Neural cell (in vitro differentiated cells): Measurements from ENCODE around the gene PDK4.

Experiments
- CTCF ChIP-seq: fragments of 450-650 bp; IDR thresholded peaks from 2 replicates; pipeline ENCODE4 v1.5.1; 2014; ENCODE audit warnings: antibody characterized with exemption, mild to moderate bottlenecking, moderate library complexity; ENCODE audit not compliant: poor library complexity, severe bottlenecking
- RAD21 ChIP-seq: fragments of 450-650 bp; conservative IDR thresholded peaks from 2 replicates; pipeline ENCODE4 v1.6.1; 2014; ENCODE audit warnings: antibody characterized with exemption, mild to moderate bottlenecking, moderate library complexity
- SMC3 ChIP-seq: fragments of 450-650 bp; conservative IDR thresholded peaks from 2 replicates; pipeline ENCODE4 v1.6.1; 2014; ENCODE audit warnings: antibody characterized with exemption, mild to moderate bottlenecking, moderate library complexity; ENCODE audit not compliant: poor library complexity

GRCh38 chr7:95630702-95631458 is 34.6 kb upstream of the PDK4 start:
- TF ChIP-seq SMC3 (no peak), CTCF (no peak), RAD21 (no peak)
